ENCODE results near the gene MRPS33. TPM values are rescaled to one million over a fixed set of nuclear protein-coding genes. Genes with fewer than 3 reads are reported as not detected.
A peak's percentile ranks its signal among the peaks of the same experiment; 100 is the strongest.

MRPS33 gene
- total and polyA plus RNA-seq, 2 of the 13 experiments (the other 11 are each of a cell fraction or from before 2014, with no cell fraction given): 50.9 to 91.0 TPM

DNA sequence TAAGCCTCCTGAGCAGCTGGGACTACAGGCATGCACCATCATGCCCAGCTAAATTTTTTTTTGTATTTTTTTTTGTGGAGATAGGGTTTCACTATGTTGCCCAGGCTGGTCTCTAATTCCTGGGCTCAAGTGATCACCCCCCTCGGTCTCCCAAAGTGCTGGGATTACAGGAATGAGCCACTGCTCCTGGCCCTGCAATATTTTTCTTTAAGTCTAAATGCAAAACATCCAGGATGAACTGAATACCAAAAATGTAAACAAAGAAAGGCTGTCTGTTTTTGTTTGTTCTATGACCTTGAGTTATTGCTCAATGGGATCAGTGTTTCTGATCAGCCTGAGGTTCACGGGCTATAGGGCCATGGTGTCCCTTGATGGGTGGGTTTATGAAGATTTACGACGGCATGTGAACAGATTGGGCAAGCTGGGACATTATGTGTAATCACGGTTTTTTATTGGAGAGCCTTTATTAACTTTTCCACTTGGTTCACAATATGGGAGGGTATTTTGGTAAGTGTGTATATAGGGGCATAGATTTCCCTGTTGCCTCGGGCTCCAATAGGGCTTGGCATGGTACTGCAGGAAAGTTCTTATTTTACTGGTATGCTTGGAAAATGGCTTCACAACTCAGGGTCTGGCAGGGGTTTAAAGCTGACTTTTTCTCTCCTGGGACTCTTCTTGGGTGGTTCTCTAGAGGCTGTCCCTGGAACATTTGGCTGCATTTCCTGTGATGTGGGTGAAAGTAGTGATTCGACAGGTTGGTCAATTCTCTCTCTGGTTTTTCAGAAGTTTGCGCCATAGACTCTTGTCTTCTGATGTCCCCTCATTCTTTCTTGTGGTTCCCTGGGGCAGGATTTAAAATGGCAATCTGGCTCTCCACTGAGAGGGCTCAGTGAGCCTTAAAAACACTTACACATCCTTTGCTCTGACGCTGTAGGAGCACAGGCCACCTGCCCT is 41.6 kb downstream of the MRPS33 start (continued):
- TF ChIP-seq, protein P1, sequence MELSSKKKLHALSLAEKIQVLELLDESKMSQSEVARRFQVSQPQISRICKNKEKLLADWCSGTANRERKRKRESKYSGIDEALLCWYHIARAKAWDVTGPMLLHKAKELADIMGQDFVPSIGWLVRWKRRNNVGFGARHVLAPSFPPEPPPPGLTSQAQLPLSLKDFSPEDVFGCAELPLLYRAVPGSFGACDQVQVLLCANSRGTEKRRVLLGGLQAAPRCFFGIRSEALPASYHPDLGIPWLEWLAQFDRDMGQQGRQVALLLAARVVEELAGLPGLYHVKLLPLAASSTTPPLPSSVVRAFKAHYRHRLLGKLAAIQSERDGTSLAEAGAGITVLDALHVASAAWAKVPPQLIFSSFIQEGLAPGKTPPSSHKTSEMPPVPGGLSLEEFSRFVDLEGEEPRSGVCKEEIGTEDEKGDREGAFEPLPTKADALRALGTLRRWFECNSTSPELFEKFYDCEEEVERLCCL (CRISPR knock-in tag; IDR thresholded peaks at IDR 0.05; ENCODE audit: borderline replicate concordance): no peak
- 0 out of 2 replicates have a peak, but pooled peaks have one; percentile 33 for TF ChIP-seq ZNF629 (CRISPR knock-in tag; conservative IDR thresholded peaks at IDR 0.05)
- TF ChIP-seq, protein P2, sequence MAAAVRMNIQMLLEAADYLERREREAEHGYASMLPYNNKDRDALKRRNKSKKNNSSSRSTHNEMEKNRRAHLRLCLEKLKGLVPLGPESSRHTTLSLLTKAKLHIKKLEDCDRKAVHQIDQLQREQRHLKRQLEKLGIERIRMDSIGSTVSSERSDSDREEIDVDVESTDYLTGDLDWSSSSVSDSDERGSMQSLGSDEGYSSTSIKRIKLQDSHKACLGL (CRISPR knock-in tag; IDR thresholded peaks at IDR 0.05): no peak
- TF ChIP-seq, protein P3, sequence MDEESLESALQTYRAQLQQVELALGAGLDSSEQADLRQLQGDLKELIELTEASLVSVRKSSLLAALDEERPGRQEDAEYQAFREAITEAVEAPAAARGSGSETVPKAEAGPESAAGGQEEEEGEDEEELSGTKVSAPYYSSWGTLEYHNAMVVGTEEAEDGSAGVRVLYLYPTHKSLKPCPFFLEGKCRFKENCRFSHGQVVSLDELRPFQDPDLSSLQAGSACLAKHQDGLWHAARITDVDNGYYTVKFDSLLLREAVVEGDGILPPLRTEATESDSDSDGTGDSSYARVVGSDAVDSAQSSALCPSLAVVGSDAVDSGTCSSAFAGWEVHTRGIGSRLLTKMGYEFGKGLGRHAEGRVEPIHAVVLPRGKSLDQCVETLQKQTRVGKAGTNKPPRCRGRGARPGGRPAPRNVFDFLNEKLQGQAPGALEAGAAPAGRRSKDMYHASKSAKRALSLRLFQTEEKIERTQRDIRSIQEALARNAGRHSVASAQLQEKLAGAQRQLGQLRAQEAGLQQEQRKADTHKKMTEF (CRISPR knock-in tag; IDR thresholded peaks at IDR 0.05): peak; percentile 77
- TF ChIP-seq, protein P4, sequence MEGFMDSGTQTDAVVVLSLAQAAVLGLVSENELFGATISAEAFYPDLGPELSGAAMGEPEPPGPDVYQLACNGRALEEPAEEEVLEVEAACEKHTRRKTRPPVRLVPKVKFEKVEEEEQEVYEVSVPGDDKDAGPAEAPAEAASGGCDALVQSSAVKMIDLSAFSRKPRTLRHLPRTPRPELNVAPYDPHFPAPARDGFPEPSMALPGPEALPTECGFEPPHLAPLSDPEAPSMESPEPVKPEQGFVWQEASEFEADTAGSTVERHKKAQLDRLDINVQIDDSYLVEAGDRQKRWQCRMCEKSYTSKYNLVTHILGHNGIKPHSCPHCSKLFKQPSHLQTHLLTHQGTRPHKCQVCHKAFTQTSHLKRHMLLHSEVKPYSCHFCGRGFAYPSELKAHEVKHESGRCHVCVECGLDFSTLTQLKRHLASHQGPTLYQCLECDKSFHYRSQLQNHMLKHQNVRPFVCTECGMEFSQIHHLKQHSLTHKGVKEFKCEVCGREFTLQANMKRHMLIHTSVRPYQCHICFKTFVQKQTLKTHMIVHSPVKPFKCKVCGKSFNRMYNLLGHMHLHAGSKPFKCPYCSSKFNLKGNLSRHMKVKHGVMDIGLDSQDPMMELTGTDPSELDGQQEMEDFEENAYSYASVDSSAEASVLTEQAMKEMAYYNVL (CRISPR knock-in tag; IDR thresholded peaks at IDR 0.05; ENCODE audit: borderline replicate concordance): peak; percentile 90
- TF ChIP-seq, protein P5, sequence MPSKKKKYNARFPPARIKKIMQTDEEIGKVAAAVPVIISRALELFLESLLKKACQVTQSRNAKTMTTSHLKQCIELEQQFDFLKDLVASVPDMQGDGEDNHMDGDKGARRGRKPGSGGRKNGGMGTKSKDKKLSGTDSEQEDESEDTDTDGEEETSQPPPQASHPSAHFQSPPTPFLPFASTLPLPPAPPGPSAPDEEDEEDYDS (CRISPR knock-in tag; IDR thresholded peaks at IDR 0.05): peak; percentile 67
- peak; percentile 70; the same call in 1 of the 2 replicates for TF ChIP-seq IRF2 (CRISPR knock-in tag; IDR thresholded peaks at IDR 0.05)
- peak; percentile 68 for TF ChIP-seq SAP130 (CRISPR knock-in tag; IDR thresholded peaks at IDR 0.05; ENCODE audit: low read depth)
- peak; percentile 26; the same call in 1 of the 2 replicates for TF ChIP-seq ZMYM3 (CRISPR knock-in tag; IDR thresholded peaks at IDR 0.05)
- TF ChIP-seq GLI4 (CRISPR knock-in tag; IDR thresholded peaks at IDR 0.05; ENCODE audit: borderline replicate concordance): no peak
- no peak; the same call in 1 of the 2 replicates for TF ChIP-seq GABPB1 (CRISPR knock-in tag; IDR thresholded peaks at IDR 0.05)
- TF ChIP-seq ZNF761 (CRISPR knock-in tag; conservative IDR thresholded peaks at IDR 0.05): no peak
- TF ChIP-seq, protein P6, sequence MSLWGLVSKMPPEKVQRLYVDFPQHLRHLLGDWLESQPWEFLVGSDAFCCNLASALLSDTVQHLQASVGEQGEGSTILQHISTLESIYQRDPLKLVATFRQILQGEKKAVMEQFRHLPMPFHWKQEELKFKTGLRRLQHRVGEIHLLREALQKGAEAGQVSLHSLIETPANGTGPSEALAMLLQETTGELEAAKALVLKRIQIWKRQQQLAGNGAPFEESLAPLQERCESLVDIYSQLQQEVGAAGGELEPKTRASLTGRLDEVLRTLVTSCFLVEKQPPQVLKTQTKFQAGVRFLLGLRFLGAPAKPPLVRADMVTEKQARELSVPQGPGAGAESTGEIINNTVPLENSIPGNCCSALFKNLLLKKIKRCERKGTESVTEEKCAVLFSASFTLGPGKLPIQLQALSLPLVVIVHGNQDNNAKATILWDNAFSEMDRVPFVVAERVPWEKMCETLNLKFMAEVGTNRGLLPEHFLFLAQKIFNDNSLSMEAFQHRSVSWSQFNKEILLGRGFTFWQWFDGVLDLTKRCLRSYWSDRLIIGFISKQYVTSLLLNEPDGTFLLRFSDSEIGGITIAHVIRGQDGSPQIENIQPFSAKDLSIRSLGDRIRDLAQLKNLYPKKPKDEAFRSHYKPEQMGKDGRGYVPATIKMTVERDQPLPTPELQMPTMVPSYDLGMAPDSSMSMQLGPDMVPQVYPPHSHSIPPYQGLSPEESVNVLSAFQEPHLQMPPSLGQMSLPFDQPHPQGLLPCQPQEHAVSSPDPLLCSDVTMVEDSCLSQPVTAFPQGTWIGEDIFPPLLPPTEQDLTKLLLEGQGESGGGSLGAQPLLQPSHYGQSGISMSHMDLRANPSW (CRISPR knock-in tag; IDR thresholded peaks at IDR 0.05; ENCODE audit: borderline replicate concordance): peak; percentile 28; the same call in 1 of the 2 replicates
- TF ChIP-seq, protein P7, sequence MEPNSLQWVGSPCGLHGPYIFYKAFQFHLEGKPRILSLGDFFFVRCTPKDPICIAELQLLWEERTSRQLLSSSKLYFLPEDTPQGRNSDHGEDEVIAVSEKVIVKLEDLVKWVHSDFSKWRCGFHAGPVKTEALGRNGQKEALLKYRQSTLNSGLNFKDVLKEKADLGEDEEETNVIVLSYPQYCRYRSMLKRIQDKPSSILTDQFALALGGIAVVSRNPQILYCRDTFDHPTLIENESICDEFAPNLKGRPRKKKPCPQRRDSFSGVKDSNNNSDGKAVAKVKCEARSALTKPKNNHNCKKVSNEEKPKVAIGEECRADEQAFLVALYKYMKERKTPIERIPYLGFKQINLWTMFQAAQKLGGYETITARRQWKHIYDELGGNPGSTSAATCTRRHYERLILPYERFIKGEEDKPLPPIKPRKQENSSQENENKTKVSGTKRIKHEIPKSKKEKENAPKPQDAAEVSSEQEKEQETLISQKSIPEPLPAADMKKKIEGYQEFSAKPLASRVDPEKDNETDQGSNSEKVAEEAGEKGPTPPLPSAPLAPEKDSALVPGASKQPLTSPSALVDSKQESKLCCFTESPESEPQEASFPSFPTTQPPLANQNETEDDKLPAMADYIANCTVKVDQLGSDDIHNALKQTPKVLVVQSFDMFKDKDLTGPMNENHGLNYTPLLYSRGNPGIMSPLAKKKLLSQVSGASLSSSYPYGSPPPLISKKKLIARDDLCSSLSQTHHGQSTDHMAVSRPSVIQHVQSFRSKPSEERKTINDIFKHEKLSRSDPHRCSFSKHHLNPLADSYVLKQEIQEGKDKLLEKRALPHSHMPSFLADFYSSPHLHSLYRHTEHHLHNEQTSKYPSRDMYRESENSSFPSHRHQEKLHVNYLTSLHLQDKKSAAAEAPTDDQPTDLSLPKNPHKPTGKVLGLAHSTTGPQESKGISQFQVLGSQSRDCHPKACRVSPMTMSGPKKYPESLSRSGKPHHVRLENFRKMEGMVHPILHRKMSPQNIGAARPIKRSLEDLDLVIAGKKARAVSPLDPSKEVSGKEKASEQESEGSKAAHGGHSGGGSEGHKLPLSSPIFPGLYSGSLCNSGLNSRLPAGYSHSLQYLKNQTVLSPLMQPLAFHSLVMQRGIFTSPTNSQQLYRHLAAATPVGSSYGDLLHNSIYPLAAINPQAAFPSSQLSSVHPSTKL (CRISPR knock-in tag; IDR thresholded peaks at IDR 0.05): peak; percentile 93

Data from HepG2 (cell line).